H9 (cell line): ENCODE data around the gene SHROOM1. TPM values are rescaled to one million over a fixed set of nuclear protein-coding genes. Genes with fewer than 3 reads are reported as not detected.

Experiments
- DNase-seq: peaks from one replicate; pipeline ENCODE4 v3.0.0-alpha.2; 2017
- H2AFZ ChIP-seq: one replicate; pipeline ENCODE4 v1.6.1; 2013; ENCODE audit warnings: mild to moderate bottlenecking, low read length, control low read depth, moderate library complexity
- H2AK5ac ChIP-seq: 2 replicates; pipeline ENCODE4 v1.6.1; 2013; ENCODE audit warnings: low read length, control low read depth, mixed read lengths; ENCODE audit not compliant: insufficient read length
- H2BK120ac ChIP-seq: one replicate; pipeline ENCODE4 v1.6.1; 2013; ENCODE audit warnings: low read depth, mild to moderate bottlenecking, low read length, control low read depth, inconsistent platforms; ENCODE audit not compliant: poor library complexity, severe bottlenecking
- H2BK12ac ChIP-seq: 2 replicates; pipeline ENCODE4 v1.6.1; 2013; ENCODE audit warnings: low read length, control low read depth, mixed read lengths, low read depth; ENCODE audit not compliant: insufficient read length
- H2BK15ac ChIP-seq: 2 replicates; pipeline ENCODE4 v1.6.1; 2013; ENCODE audit warnings: low read depth, low read length, control low read depth
- H2BK20ac ChIP-seq: one replicate; pipeline ENCODE4 v1.6.1; 2013; ENCODE audit warnings: low read depth, mild to moderate bottlenecking, low read length, control low read depth, inconsistent platforms; ENCODE audit not compliant: poor library complexity, severe bottlenecking
- H2BK5ac ChIP-seq: 2 replicates; pipeline ENCODE4 v1.6.1; 2013; ENCODE audit warnings: low read length, control low read depth, mixed read lengths; ENCODE audit not compliant: insufficient read length
- H3K14ac ChIP-seq: 2 replicates; pipeline ENCODE4 v1.6.1; 2013; ENCODE audit warnings: low read length, control low read depth; ENCODE audit not compliant: insufficient read depth
- H3K18ac ChIP-seq: 2 replicates; pipeline ENCODE4 v1.6.1; 2013; ENCODE audit warnings: low read depth, mild to moderate bottlenecking, mixed read lengths, low read length, control low read depth; ENCODE audit not compliant: insufficient read length
- H3K23ac ChIP-seq: 2 replicates; pipeline ENCODE4 v1.6.1; 2013; ENCODE audit warnings: low read length, control low read depth, mixed read lengths, low read depth; ENCODE audit not compliant: insufficient read length
- H3K23me2 ChIP-seq: 2 replicates; pipeline ENCODE4 v1.6.1; 2013; ENCODE audit warnings: low read depth, mild to moderate bottlenecking, mixed read lengths, low read length, control low read depth; ENCODE audit not compliant: insufficient read length, poor library complexity, severe bottlenecking
- H3K27ac ChIP-seq: 2 replicates; pipeline ENCODE4 v1.5.1; 2013; ENCODE audit warnings: low read length, control low read depth, mixed read lengths, low read depth; ENCODE audit not compliant: insufficient read length
- H3K27me3 ChIP-seq: 2 replicates; pipeline ENCODE4 v1.6.1; 2013; ENCODE audit warnings: low read length, control low read depth, inconsistent platforms; ENCODE audit not compliant: insufficient read depth
- H3K4ac ChIP-seq: 2 replicates; pipeline ENCODE4 v1.6.1; 2013; ENCODE audit warnings: low read depth, mild to moderate bottlenecking, control low read depth, inconsistent platforms, low read length, moderate library complexity
- H3K4me1 ChIP-seq: 2 replicates; pipeline ENCODE4 v1.6.1; 2013; ENCODE audit warnings: low read length, control low read depth, inconsistent platforms; ENCODE audit not compliant: insufficient read depth
- H3K4me2 ChIP-seq: 2 replicates; pipeline ENCODE4 v1.6.1; 2013; ENCODE audit warnings: low read length, control low read depth, mixed read lengths; ENCODE audit not compliant: insufficient read length, insufficient read depth
- H3K56ac ChIP-seq: 2 replicates; pipeline ENCODE4 v1.6.1; 2013; ENCODE audit warnings: low read depth, mild to moderate bottlenecking, mixed read lengths, low read length, control low read depth; ENCODE audit not compliant: insufficient read length
- H3K79me1 ChIP-seq: 2 replicates; pipeline ENCODE4 v1.6.1; 2013; ENCODE audit warnings: low read depth, mild to moderate bottlenecking, moderate library complexity, low read length, control low read depth, inconsistent platforms; ENCODE audit not compliant: insufficient read depth, poor library complexity, severe bottlenecking
- H3K79me2 ChIP-seq: 2 replicates; pipeline ENCODE4 v1.6.1; 2013; ENCODE audit warnings: low read length, control low read depth, inconsistent platforms; ENCODE audit not compliant: insufficient read depth
- H3K9ac ChIP-seq: 2 replicates; pipeline ENCODE4 v1.6.1; 2013; ENCODE audit warnings: low read length, control low read depth, mixed read lengths; ENCODE audit not compliant: insufficient read length; ENCODE audit errors: extremely low read depth
- H3K9me3 ChIP-seq: one replicate; pipeline ENCODE4 v1.6.1; 2013; ENCODE audit warnings: low read depth, low read length, inconsistent platforms; ENCODE audit not compliant: control insufficient read depth
- H3T11ph ChIP-seq: one replicate; pipeline ENCODE4 v1.6.1; 2013; ENCODE audit warnings: mild to moderate bottlenecking, low read length, control low read depth, inconsistent platforms
- H4K20me1 ChIP-seq: one replicate; pipeline ENCODE4 v1.6.1; 2013; ENCODE audit not compliant: control insufficient read depth, insufficient read length, insufficient read depth
- H4K5ac ChIP-seq: 2 replicates; pipeline ENCODE4 v1.6.1; 2013; ENCODE audit warnings: low read depth, mild to moderate bottlenecking, mixed read lengths, low read length, control low read depth; ENCODE audit not compliant: insufficient read length
- H4K8ac ChIP-seq: replicated peaks from 2 replicates; pipeline ENCODE4 v1.6.1; 2013; ENCODE audit warnings: low read length, control low read depth, mixed read lengths, low read depth; ENCODE audit not compliant: insufficient read length
- H4K91ac ChIP-seq: 2 replicates; pipeline ENCODE4 v1.6.1; 2013; ENCODE audit warnings: low read depth, mild to moderate bottlenecking, moderate library complexity, mixed read lengths, low read length, control low read depth; ENCODE audit not compliant: insufficient read length
- H3K27ac Mint-ChIP-seq, 3 experiments: 2 replicates in 2 of 3; 3 replicates in 1 of 3; pipeline ENCODE4 v1.8.0; 2020 to 2021; ENCODE audit warnings: mixed read lengths in 3 of 3, mild to moderate bottlenecking in 1 of 3, moderate library complexity in 1 of 3
- H3K27me3 Mint-ChIP-seq: 2 replicates; pipeline ENCODE4 v1.8.0; 2021; ENCODE audit warnings: low read depth, mild to moderate bottlenecking, moderate library complexity, mixed read lengths
- H3K36me3 Mint-ChIP-seq, 3 experiments: 2 replicates in 2 of 3; 3 replicates in 1 of 3; pipeline ENCODE4 v1.8.0; 2020 to 2021; ENCODE audit warnings: low read depth in 3 of 3, mixed read lengths in 3 of 3; ENCODE audit not compliant: insufficient read depth in 1 of 3
- H3K4me1 Mint-ChIP-seq, 2 experiments: 2 replicates each; pipeline ENCODE4 v1.8.0; 2020; ENCODE audit warnings: mixed read lengths in 2 of 2
- H3K4me3 Mint-ChIP-seq, 2 experiments: 2 replicates in 1 of 2; 3 replicates in 1 of 2; pipeline ENCODE4 v1.8.0; 2020 to 2021; ENCODE audit warnings: mild to moderate bottlenecking in 2 of 2, mixed read lengths in 2 of 2, moderate library complexity in 1 of 2
- H3K9me3 Mint-ChIP-seq, 2 experiments: 2 replicates in 1 of 2; 3 replicates in 1 of 2; pipeline ENCODE4 v1.8.0; 2020; ENCODE audit warnings: mild to moderate bottlenecking in 2 of 2, mixed read lengths in 2 of 2, moderate library complexity in 1 of 2
- CTCF ChIP-seq: fragments of 200-600 bp; sonication (generic); conservative IDR thresholded peaks from 3 replicates; pipeline ENCODE4 v1.8.0; 2021; ENCODE audit warnings: antibody characterized with exemption, mild to moderate bottlenecking
- WGBS: extraction: QIAGEN DNeasy Blood & Tissue Kit; methylation state at CpG from one replicate; pipeline ENCODE4 v1.1.7; 2013; ENCODE audit warnings: missing lambda C conversion rate, low lambda C conversion rate, mixed read lengths; ENCODE audit not compliant: insufficient read length; ENCODE audit errors: extremely low coverage; 5-methylcytosine and 5-hydroxymethylcytosine counted together
- total RNA-seq: library from RNA; stranded (reverse); gene quantifications from 2 replicates; pipeline ENCODE4 v1.2.1, GENCODE V29; 2021

SHROOM1 gene
- total RNA-seq, 1 experiment from 2014 or later, result 7.0 TPM

- no peak for TF ChIP-seq CTCF
- Histone ChIP-seq H3K9ac (no peak overlapping the region), H3K56ac (no peak overlapping the region), H4K8ac (no peak overlapping the region), H2BK20ac (no peak overlapping the region), H2BK12ac (no peak overlapping the region), H2BK5ac (no peak overlapping the region), H3K4me2 (no peak overlapping the region), H4K91ac (no peak overlapping the region), H3K23ac (no peak overlapping the region), H3K23me2 (no peaks in the 10 kb centered on the region), H3K4me1 (no peaks in the 10 kb centered on the region), H4K5ac (no peak overlapping the region), H2BK15ac (no peak overlapping the region), H3K14ac (no peak overlapping the region), H2AK5ac (no peak overlapping the region), H3K79me1 (no peaks in the 10 kb centered on the region), H2AFZ (no peak overlapping the region), H3K9me3 (no peaks in the 10 kb centered on the region), H3K18ac (no peak overlapping the region), H3K27ac (no peak overlapping the region), H2BK120ac (no peak overlapping the region), H3T11ph (no peak overlapping the region), H3K27me3 (no peaks in the 10 kb centered on the region), H3K79me2 (no peaks in the 10 kb centered on the region), H3K4ac (no peak overlapping the region), H4K20me1 (no peaks in the 10 kb centered on the region)
- H3K27ac Mint-ChIP-seq, result no peak overlapping the region
- WGBS, result no CpG with 5 or more reads among the region's 1 CpG
- no peaks in the 10 kb centered on the region for H3K27me3 Mint-ChIP-seq
- no peaks in the 10 kb centered on the region for H3K4me1 Mint-ChIP-seq
- no peak for DNase-seq
- no peaks in the 10 kb centered on the region for H3K9me3 Mint-ChIP-seq
- H3K4me3 Mint-ChIP-seq, result no peak overlapping the region
- H3K36me3 Mint-ChIP-seq, result peaks cover 7 to 39% (median 27%) of the 10 kb centered on the region in 3 experiments; a peak in 6 of 7 replicates
Observed at GRCh38 chr5:132876020-132876759, 45.7 kb upstream of the SHROOM1 start.
